HG02884 (cell line): ENCODE measurements around the gene TANC2.

Source experiments
- ATAC-seq: cut with Tn5 transposase; IDR thresholded peaks from one replicate; pipeline ENCODE4 v1.9.1; 2021; ENCODE audit warnings: mild to moderate bottlenecking, moderate library complexity; ENCODE audit not compliant: unreplicated experiment

TANC2 gene

GRCh38 chr17:62965686-62966425 lies at the start of gene TANC2:
TANC2 (plus strand) TSS chr17:62966235; CDS start chr17:63009560, 43,325 bp downstream.
- ATAC-seq: peak; percentile 60

- no peak for ATAC-seq
These were observed 49.1 kb upstream of the TANC2 start for GRCh38 chr17:62916684-62917571.

GRCh38 chr17:62919388-62919787 lies 46.6 kb upstream of the TANC2 start:
- ATAC-seq: no peak

GRCh38 chr17:62920300-62920699 lies 45.7 kb upstream of the TANC2 start:
- no peak for ATAC-seq

GRCh38 chr17:62921817-62922216 lies 44.2 kb upstream of the TANC2 start:
- ATAC-seq: no peak

- no peak for ATAC-seq
These were observed 42.5 kb upstream of the TANC2 start for GRCh38 chr17:62923258-62924150.

- no peak for ATAC-seq
These were observed 40.7 kb upstream of the TANC2 start for GRCh38 chr17:62925267-62925836.

GRCh38 chr17:62927083-62927482 lies 39.0 kb upstream of the TANC2 start:
- no peak for ATAC-seq

GRCh38 chr17:62929320-62929719 lies 36.7 kb upstream of the TANC2 start:
- ATAC-seq: no peak

- ATAC-seq: no peak
These were observed 34.9 kb upstream of the TANC2 start for GRCh38 chr17:62931101-62931500.

GRCh38 chr17:62933501-62934385 lies 32.3 kb upstream of the TANC2 start:
- ATAC-seq: no peak

GRCh38 chr17:62935098-62935497 lies 30.9 kb upstream of the TANC2 start:
- no peak for ATAC-seq

- no peak for ATAC-seq
These were observed 30.5 kb upstream of the TANC2 start for GRCh38 chr17:62935523-62935922.

- no peak for ATAC-seq
These were observed 28.4 kb upstream of the TANC2 start for GRCh38 chr17:62937606-62938005.

- no peak for ATAC-seq
These were observed 24.6 kb upstream of the TANC2 start for GRCh38 chr17:62941358-62941991.

GRCh38 chr17:62948370-62948769 lies 17.7 kb upstream of the TANC2 start:
- no peak for ATAC-seq

- no peak for ATAC-seq
These were observed 17.0 kb upstream of the TANC2 start for GRCh38 chr17:62949036-62949435.

GRCh38 chr17:62950067-62950466 lies 16.0 kb upstream of the TANC2 start:
- ATAC-seq: no peak

- ATAC-seq: no peak
These were observed 10.1 kb upstream of the TANC2 start for GRCh38 chr17:62955841-62956352.
